IMR-90 (cell line): Measurements from ENCODE around the gene SLC44A5.

Experiments used
- CEBPB ChIP-seq: IDR thresholded peaks from 2 replicates; pipeline ENCODE4 v1.6.1; 2012; ENCODE audit warnings: low read depth, low read length, improper control_type of control experiment
- MAFK ChIP-seq: IDR thresholded peaks from 2 replicates; pipeline ENCODE4 v1.6.1; 2012; ENCODE audit warnings: low read depth, low read length, improper control_type of control experiment
- NFE2L2 ChIP-seq: fragments of 150-350 bp; IDR thresholded peaks from 2 replicates; pipeline ENCODE4 v1.6.1; 2016; ENCODE audit warnings: low read depth, mild to moderate bottlenecking, low read length
- POLR2A ChIP-seq: IDR thresholded peaks from 2 replicates; pipeline ENCODE4 v1.6.1; 2012; ENCODE audit warnings: mild to moderate bottlenecking, low read depth, low read length
- RAD21 ChIP-seq: IDR thresholded peaks from 2 replicates; pipeline ENCODE4 v1.6.1; 2012; ENCODE audit warnings: low read length, improper control_type of control experiment
- RFX5 ChIP-seq: IDR thresholded peaks from 2 replicates; pipeline ENCODE4 v1.8.0; 2012; ENCODE audit warnings: low read depth, mild to moderate bottlenecking, low read length, moderate library complexity
- TF ChIP-seq, protein P1 (sequence below): conservative IDR thresholded peaks from 2 replicates; pipeline ENCODE4 v1.5.1; 2012; ENCODE audit warnings: mild to moderate bottlenecking, low read depth, low read length, improper control_type of control experiment
- TF ChIP-seq, protein P2 (sequence below): fragments of 150-350 bp; IDR thresholded peaks from 2 replicates; pipeline ENCODE4 v1.6.1; 2017; ENCODE audit warnings: mild to moderate bottlenecking, antibody characterized with exemption, low read length, low read depth

DNA sequence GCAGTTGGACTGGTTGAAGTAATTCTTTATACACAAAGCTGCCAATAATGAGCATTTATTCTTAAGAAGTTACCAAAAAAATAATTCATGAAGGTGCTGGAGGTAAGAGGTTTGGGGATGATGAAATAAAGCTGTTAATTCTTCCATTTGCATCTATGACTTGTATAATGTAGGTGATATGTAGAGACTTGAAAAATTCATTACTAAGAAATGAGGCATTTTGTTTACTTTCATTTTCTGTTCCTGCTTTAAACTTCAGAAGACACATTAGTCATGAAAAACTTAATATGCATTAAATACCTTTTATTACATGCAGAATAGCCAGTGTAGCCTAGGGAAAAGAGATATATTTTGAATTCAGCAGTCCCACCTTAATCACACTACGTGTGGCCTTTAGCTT is 214.2 kb downstream of the SLC44A5 start:
- TF ChIP-seq, protein P1, sequence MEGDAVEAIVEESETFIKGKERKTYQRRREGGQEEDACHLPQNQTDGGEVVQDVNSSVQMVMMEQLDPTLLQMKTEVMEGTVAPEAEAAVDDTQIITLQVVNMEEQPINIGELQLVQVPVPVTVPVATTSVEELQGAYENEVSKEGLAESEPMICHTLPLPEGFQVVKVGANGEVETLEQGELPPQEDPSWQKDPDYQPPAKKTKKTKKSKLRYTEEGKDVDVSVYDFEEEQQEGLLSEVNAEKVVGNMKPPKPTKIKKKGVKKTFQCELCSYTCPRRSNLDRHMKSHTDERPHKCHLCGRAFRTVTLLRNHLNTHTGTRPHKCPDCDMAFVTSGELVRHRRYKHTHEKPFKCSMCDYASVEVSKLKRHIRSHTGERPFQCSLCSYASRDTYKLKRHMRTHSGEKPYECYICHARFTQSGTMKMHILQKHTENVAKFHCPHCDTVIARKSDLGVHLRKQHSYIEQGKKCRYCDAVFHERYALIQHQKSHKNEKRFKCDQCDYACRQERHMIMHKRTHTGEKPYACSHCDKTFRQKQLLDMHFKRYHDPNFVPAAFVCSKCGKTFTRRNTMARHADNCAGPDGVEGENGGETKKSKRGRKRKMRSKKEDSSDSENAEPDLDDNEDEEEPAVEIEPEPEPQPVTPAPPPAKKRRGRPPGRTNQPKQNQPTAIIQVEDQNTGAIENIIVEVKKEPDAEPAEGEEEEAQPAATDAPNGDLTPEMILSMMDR = no peak
- TF ChIP-seq POLR2A (no peak), NFE2L2 (no peak), CEBPB (no peak), RFX5 (no peak), RAD21 (no peak), MAFK (no peak)
- TF ChIP-seq, protein P2, sequence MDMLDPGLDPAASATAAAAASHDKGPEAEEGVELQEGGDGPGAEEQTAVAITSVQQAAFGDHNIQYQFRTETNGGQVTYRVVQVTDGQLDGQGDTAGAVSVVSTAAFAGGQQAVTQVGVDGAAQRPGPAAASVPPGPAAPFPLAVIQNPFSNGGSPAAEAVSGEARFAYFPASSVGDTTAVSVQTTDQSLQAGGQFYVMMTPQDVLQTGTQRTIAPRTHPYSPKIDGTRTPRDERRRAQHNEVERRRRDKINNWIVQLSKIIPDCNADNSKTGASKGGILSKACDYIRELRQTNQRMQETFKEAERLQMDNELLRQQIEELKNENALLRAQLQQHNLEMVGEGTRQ = no peak
